Central memory CD4-positive, alpha-beta T cell (primary cell): ENCODE data around the gene SCART1.
A peak's percentile ranks its signal among the peaks of the same experiment; 100 is the strongest.
"Not testable (repeated sequence)": the region's sequence is repeated elsewhere in the genome, so short reads cannot be mapped to it uniquely, and the experiment has no call there.

ENCODE experiments used
- DNase-seq: peaks from one replicate; pipeline ENCODE4 v3.0.0; 2022

The SCART1 gene

GRCh38 chr10:133475425-133475734 is 21.6 kb downstream of the SCART1 start:
- DNase-seq: peak; percentile 64

GRCh38 chr10:133475821-133476640 is 22.3 kb downstream of the SCART1 start:
- no peak for DNase-seq

GRCh38 chr10:133476641-133476990 is 22.9 kb downstream of the SCART1 start:
- DNase-seq: no peak

GRCh38 chr10:133481086-133481643 is 27.4 kb downstream of the SCART1 start:
- no peak for DNase-seq

- DNase-seq: no peak
These were observed 27.9 kb downstream of the SCART1 start for GRCh38 chr10:133481657-133482056.

GRCh38 chr10:133484818-133485217 is 31.1 kb downstream of the SCART1 start:
- DNase-seq: no peak

GRCh38 chr10:133487085-133487484 is 33.3 kb downstream of the SCART1 start:
- no peak for DNase-seq

GRCh38 chr10:133488354-133488753 is 34.6 kb downstream of the SCART1 start:
- DNase-seq: no peak

- DNase-seq: no peak
These were observed 36.3 kb downstream of the SCART1 start for GRCh38 chr10:133489816-133490588.

- not testable (repeated sequence) for DNase-seq
These were observed 39.8 kb downstream of the SCART1 start for GRCh38 chr10:133493562-133493961.

- not testable (repeated sequence) for DNase-seq
These were observed 43.6 kb downstream of the SCART1 start for GRCh38 chr10:133497363-133497762.

- not testable (repeated sequence) for DNase-seq
These were observed 45.4 kb downstream of the SCART1 start for GRCh38 chr10:133499176-133499575.

- DNase-seq: not testable (repeated sequence)
These were observed 47.2 kb downstream of the SCART1 start for GRCh38 chr10:133500897-133501296.

GRCh38 chr10:133509700-133510099 is 56.0 kb downstream of the SCART1 start:
- no peak for DNase-seq

GRCh38 chr10:133511408-133511807 is 57.7 kb downstream of the SCART1 start:
- no peak for DNase-seq

GRCh38 chr10:133511907-133512528 is 58.3 kb downstream of the SCART1 start:
- DNase-seq: no peak

- DNase-seq: no peak
These were observed 61.7 kb downstream of the SCART1 start for GRCh38 chr10:133515471-133515870.

- no peak for DNase-seq
These were observed 62.3 kb downstream of the SCART1 start for GRCh38 chr10:133516057-133516456.

GRCh38 chr10:133518517-133518916 is 64.8 kb downstream of the SCART1 start:
- DNase-seq: not testable (repeated sequence)
